Spinal cord (tissue), 4 donors: Measurements from ENCODE around the gene AKR1A1. TPM values are rescaled to one million over a fixed set of nuclear protein-coding genes. Genes with fewer than 3 reads are reported as not detected.

Experiments
- polyA plus RNA-seq, 2 donors: library from polyadenylated mRNA; unstranded; fragments of 120-200 nt; gene quantifications; one replicate each; pipeline ENCODE4 v1.2.1, GENCODE V29; 2013; ENCODE audit not compliant: insufficient read length in 2 of 2
- small RNA-seq: library from RNA; depleted of rRNA; stranded (forward); fragments of <200 nt; gene quantifications from one replicate; pipeline ENCODE3, GENCODE V24; 2014; ENCODE audit warnings: low replicate concordance
- total RNA-seq, 2 donors: library from RNA; depleted of rRNA in 1 of 2; stranded (reverse); fragments of 120-200 nt in 1 of 2; fragments of >200 nt in 1 of 2; gene quantifications; one replicate each; pipeline versions ENCODE4 v1.2.3 to v1.2.4, GENCODE V29; 2013 to 2014

Gene AKR1A1
- total and polyA plus RNA-seq, 4 donors = 58.9 to 121 (median 114) TPM

Small RNA genes lying within 50 kb of the gene (small RNA-seq; reads per million reads assigned to genes)
- gene AL355480.1 (not detected), gene AL355480.2 (not detected), gene AL355480.3 (not detected), gene AL355480.4 (not detected)

Other genes starting within 250 kb of the AKR1A1 start
- gene HPDL, start 223.9 kb upstream of the AKR1A1 start, total RNA-seq = 1 to 10 TPM; 1.8 to 2.0 TPM
- 1 to 10 TPM; 3.3 to 4.6 TPM for gene HPDL, start 223.9 kb upstream of the AKR1A1 start, polyA plus RNA-seq
- 10 to 100 TPM in 1 of 2 donors, 1 to 10 TPM in 1; 6.8 to 10.1 TPM for gene TOE1, start 210.7 kb upstream of the AKR1A1 start, total RNA-seq
- 1 to 10 TPM; 9.1 to 9.6 TPM for gene TOE1, start 210.7 kb upstream of the AKR1A1 start, polyA plus RNA-seq
- gene MUTYH, start 210.4 kb upstream of the AKR1A1 start, total RNA-seq = 10 to 100 TPM; 13.2 to 36.5 TPM
- gene MUTYH, start 210.4 kb upstream of the AKR1A1 start, polyA plus RNA-seq = 10 to 100 TPM; 39.7 to 55.7 TPM
- 1 to 10 TPM; 5.4 to 7.3 TPM for gene TESK2, start 59.7 kb upstream of the AKR1A1 start, total RNA-seq
- gene TESK2, start 59.7 kb upstream of the AKR1A1 start, polyA plus RNA-seq = 1 to 10 TPM; 4.0 to 4.9 TPM
- 1 to 10 TPM; 1.6 to 5.8 TPM for gene CCDC163, start 50.8 kb upstream of the AKR1A1 start, total RNA-seq
- gene CCDC163, start 50.8 kb upstream of the AKR1A1 start, polyA plus RNA-seq = 1 to 10 TPM; 2.9 to 8.7 TPM
- gene MMACHC, start 50.5 kb upstream of the AKR1A1 start, total RNA-seq = 1 to 10 TPM; 2.7 to 6.1 TPM
- 1 to 10 TPM; 8.8 to 9.9 TPM for gene MMACHC, start 50.5 kb upstream of the AKR1A1 start, polyA plus RNA-seq
- 100 to 1,000 TPM; 474 to 504 TPM for gene PRDX1, start 28.9 kb upstream of the AKR1A1 start, total RNA-seq
- 100 to 1,000 TPM; 393 to 481 TPM for gene PRDX1, start 28.9 kb upstream of the AKR1A1 start, polyA plus RNA-seq
- gene NASP, start 33.2 kb downstream of the AKR1A1 start, total RNA-seq = 10 to 100 TPM; 64.5 to 97.5 TPM
- gene NASP, start 33.2 kb downstream of the AKR1A1 start, polyA plus RNA-seq = 100 to 1,000 TPM; 224 to 265 TPM
- gene CCDC17, start 73.2 kb downstream of the AKR1A1 start, total RNA-seq = 1 to 10 TPM in 1 of 2 donors, not detected in 1; 1.0 TPM
- gene CCDC17, start 73.2 kb downstream of the AKR1A1 start, polyA plus RNA-seq = 1 to 10 TPM; 1.1 to 1.7 TPM
- 10 to 100 TPM; 80.0 to 87.0 TPM for gene GPBP1L1, start 135.7 kb downstream of the AKR1A1 start, total RNA-seq
- gene GPBP1L1, start 135.7 kb downstream of the AKR1A1 start, polyA plus RNA-seq = 10 to 100 TPM; 51.0 to 59.7 TPM
- gene TMEM69, start 137.4 kb downstream of the AKR1A1 start, total RNA-seq = 10 to 100 TPM; 14.2 to 24.3 TPM
- 10 to 100 TPM; 27.9 to 30.7 TPM for gene TMEM69, start 137.4 kb downstream of the AKR1A1 start, polyA plus RNA-seq
- 10 to 100 TPM; 18.5 to 18.7 TPM for gene IPP, start 199.8 kb downstream of the AKR1A1 start, total RNA-seq
- 10 to 100 TPM; 22.9 to 23.2 TPM for gene IPP, start 199.8 kb downstream of the AKR1A1 start, polyA plus RNA-seq